ENCODE measurements around the gene PXMP2. TPM values are rescaled to one million over a fixed set of nuclear protein-coding genes. Genes with fewer than 3 reads are reported as not detected.

PXMP2 gene
- total and polyA plus RNA-seq, 2 of the 8 experiments (the other 6 are each of a cell fraction or from before 2014, with no cell fraction given), result 13.8 to 15.1 TPM

GRCh38 chr12:132726386-132726785 is 39.0 kb downstream of the PXMP2 start:
- H3K4me3 ChIP-seq (ENCODE audit: extremely low read depth in 1 of 4, insufficient read depth in 2 of 4, low read depth in 3 of 4, low read length in 4 of 4), result no peak overlapping the region
- H2BK12ac ChIP-seq (ENCODE audit: low read depth, low read length), result no peak overlapping the region
- H3K27ac ChIP-seq (ENCODE audit: low read depth, low read length), result no peak overlapping the region
- no peak overlapping the region for H3K4me2 ChIP-seq (ENCODE audit: insufficient read depth in 1 of 2, low read depth in 2 of 2, low read length in 2 of 2)
- no peak overlapping the region for H2BK120ac ChIP-seq (replicated peaks; ENCODE audit: low read depth, low read length)
- no peak overlapping the region for H2BK20ac ChIP-seq (ENCODE audit: low read length)
- DNase-seq (ENCODE audit: low read depth in 1 of 2, low spot score in 2 of 2) (no peak), FAIRE-seq (no peak)
- H3K79me2 ChIP-seq (ENCODE audit: control insufficient read depth in 1 of 2, insufficient read depth in 2 of 2, low read length in 2 of 2), result no peaks in the 10 kb centered on the region; a peak in 1 of 4 replicates
- no peak overlapping the region for H4K91ac ChIP-seq (replicated peaks; ENCODE audit: insufficient read length, low read length)
- no peak overlapping the region for H4K5ac ChIP-seq (ENCODE audit: insufficient read length, low read depth, low read length)
- no peak overlapping the region; the same call in 1 of the 2 replicates for H4K8ac ChIP-seq (ENCODE audit: extremely low read depth, insufficient read depth, low read length)
- peaks cover 3 to 19% of the 10 kb centered on the region in 2 experiments for H4K20me1 ChIP-seq (replicated peaks in 1 of 2; ENCODE audit: control insufficient read depth in 1 of 2, insufficient read depth in 2 of 2, low read length in 2 of 2)
- H3K4me1 ChIP-seq (replicated peaks in 1 of 4; ENCODE audit: control insufficient read depth in 3 of 4, insufficient read depth in 4 of 4, low read length in 3 of 4), result no peaks in the 10 kb centered on the region; a peak in 1 of 7 replicates
- POLR2A ChIA-PET (ENCODE audit: partially characterized antibody), result interaction anchor here (0.6 to 1.1 kb wide), 3 partner anchors 10 to 13 kb away, joined by 3 read pairs; no protein-coding TSS in a partner anchor
- H3K79me1 ChIP-seq (ENCODE audit: low read depth, low read length), result no peaks in the 10 kb centered on the region
- no peak overlapping the region for H2AFZ ChIP-seq (ENCODE audit: low read length)
- peaks cover 0 to 8% of the 10 kb centered on the region in 2 experiments; a peak in 1 of 4 replicates for H3K9me3 ChIP-seq (ENCODE audit: insufficient read depth in 2 of 2, low read depth in 1 of 2, low read length in 1 of 2)
- H3K23ac ChIP-seq (ENCODE audit: insufficient read length), result no peak overlapping the region
- 94% methylated on average over 12 of the region's 12 CpGs; no CpG with 5 or more reads in 1 of the 2 experiments for WGBS, 2 experiments (ENCODE audit: extremely low coverage in 1 of 2, insufficient coverage in 1 of 2, insufficient read length in 1 of 2, insufficient replicate concordance in 2 of 2, low coverage in 1 of 2, low lambda C conversion rate in 2 of 2, missing lambda C conversion rate in 1 of 2)
- H3K9ac ChIP-seq (replicated peaks in 1 of 4; ENCODE audit: extremely low read depth in 1 of 4, low read depth in 3 of 4, low read length in 3 of 4), result no peak overlapping the region
- no peaks in the 10 kb centered on the region for H3K27me3 ChIP-seq (replicated peaks in 1 of 4; ENCODE audit: control insufficient read depth in 3 of 4, extremely low read depth in 1 of 4, insufficient read depth in 3 of 4, low read length in 3 of 4)
- no peak overlapping the region for H3K4ac ChIP-seq (replicated peaks; ENCODE audit: insufficient read length, low read depth, low read length)
- H2BK15ac ChIP-seq (ENCODE audit: low read length), result no peak overlapping the region
- H3K36me3 ChIP-seq (ENCODE audit: control insufficient read depth in 2 of 4, insufficient read depth in 4 of 4, low read length in 3 of 4), result peaks cover 23 to 79% (median 52%) of the 10 kb centered on the region in 4 experiments
- H3K23me2 ChIP-seq (ENCODE audit: low read depth, low read length), result no peaks in the 10 kb centered on the region
- H3K14ac ChIP-seq (ENCODE audit: insufficient read length), result no peak overlapping the region
- H3K18ac ChIP-seq (ENCODE audit: extremely low read depth, low read length), result no peak overlapping the region
- no peak overlapping the region for H2BK5ac ChIP-seq (ENCODE audit: low read depth, low read length)
- TF ChIP-seq EGR1 (IDR thresholded peaks at IDR 0.05; ENCODE audit: borderline replicate concordance, low read depth, low read length) (no peak), HDAC2 (IDR thresholded peaks at IDR 0.05; ENCODE audit: borderline replicate concordance in 1 of 2, low read depth in 2 of 2, low read length in 2 of 2) (no peak), MAX (IDR thresholded peaks at IDR 0.05) (no peak), YY1 (IDR thresholded peaks at IDR 0.05; ENCODE audit: low read depth, low read length) (no peak), TAF1 (IDR thresholded peaks at IDR 0.05; ENCODE audit: low read depth, low read length) (no peak), RBBP5 (IDR thresholded peaks at IDR 0.05; ENCODE audit: borderline replicate concordance, low read depth, low read length) (no peak), SIRT6 (IDR thresholded peaks at IDR 0.05; ENCODE audit: low read length) (no peak)
- CTCF ChIA-PET (ENCODE audit: partially characterized antibody), result no interaction called here
- no peak overlapping the region for H3K56ac ChIP-seq (replicated peaks; ENCODE audit: insufficient read length, low read depth, low read length)
- H2AK5ac ChIP-seq (ENCODE audit: low read depth, low read length), result no peak overlapping the region
